ENCODE measurements around the gene DDX50. TPM values are rescaled to one million over a fixed set of nuclear protein-coding genes. Genes with fewer than 3 reads are reported as not detected.
A peak's percentile ranks its signal among the peaks of the same experiment; 100 is the strongest.
"Not testable (repeated sequence)": the region's sequence is repeated elsewhere in the genome, so short reads cannot be mapped to it uniquely, and the experiment has no call there.

The DDX50 gene
- total and polyA plus RNA-seq, 5 donors from 2014 or later, result 36.6 to 47.3 (median 39.7) TPM

DNA sequence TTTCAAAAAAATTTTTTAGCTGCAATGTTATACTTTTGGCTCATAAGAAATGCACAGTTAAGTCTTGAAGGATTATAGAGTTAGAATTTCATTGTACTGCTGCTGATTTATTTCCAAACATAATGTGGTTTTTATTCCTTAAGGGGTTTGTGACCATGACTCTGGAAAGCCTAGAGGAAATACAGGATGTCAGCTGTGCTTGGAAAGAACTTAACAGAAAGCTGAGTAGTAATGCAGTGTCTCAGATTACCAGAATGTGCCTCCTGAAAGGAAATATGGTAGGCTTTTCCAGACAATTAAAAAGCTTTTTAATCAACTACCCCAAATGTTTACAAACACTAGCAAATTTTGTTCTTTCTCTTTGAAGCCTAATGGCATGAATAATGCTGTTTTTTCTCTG lies 39.8 kb downstream of the DDX50 start:
- H3K4me1 ChIP-seq (ENCODE audit: control insufficient read depth, insufficient read depth, low read length, poor library complexity, severe bottlenecking); H3K9me3 ChIP-seq (ENCODE audit: control insufficient read depth in 2 of 2, low read length in 2 of 2); H3K4me3 ChIP-seq (ENCODE audit: low read depth, low read length); H3K27ac Mint-ChIP-seq; H3K27me3 ChIP-seq (ENCODE audit: control insufficient read depth, insufficient read depth, low read length); H3K9me3 Mint-ChIP-seq; DNase-seq; H3K27me3 Mint-ChIP-seq; ATAC-seq (ENCODE audit: low read depth in 2 of 2); H3K4me3 Mint-ChIP-seq; H3K27ac ChIP-seq (ENCODE audit: insufficient read depth, low read length, poor library complexity, severe bottlenecking); H3K4me1 Mint-ChIP-seq: not testable (repeated sequence)
- H3K36me3 Mint-ChIP-seq, result peaks cover 37% of the 10 kb centered on the region
- peaks cover 72% of the 10 kb centered on the region for H3K36me3 ChIP-seq (ENCODE audit: control insufficient read depth, insufficient read depth, low read length)

DNA sequence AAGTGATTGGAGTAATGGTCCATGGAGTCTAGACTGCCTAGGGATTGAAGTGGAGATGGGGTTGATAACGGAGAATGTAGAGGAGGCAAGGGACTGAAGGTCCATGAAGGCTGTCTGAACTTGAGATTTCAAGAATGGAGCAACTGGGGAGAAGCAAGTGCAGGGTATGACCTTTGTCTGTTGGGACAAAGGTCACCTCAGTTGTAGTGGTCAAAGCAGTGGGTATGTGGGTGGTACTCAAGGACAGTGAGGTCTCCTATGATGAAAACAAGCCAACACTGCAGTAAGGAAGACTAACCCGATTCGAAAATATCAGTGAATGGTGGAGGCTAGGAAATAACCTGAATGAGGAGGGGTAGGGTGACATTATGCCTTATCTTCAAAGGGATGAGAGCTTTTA lies 49.5 kb downstream of the DDX50 start:
- Mint-ChIP-seq H3K9me3 (no peaks in the 10 kb centered on the region), H3K4me1 (peaks cover 0 to 8% (median 3%) of the 10 kb centered on the region in 4 donors), H3K36me3 (peaks cover 15% of the 10 kb centered on the region), H3K27ac (no peak overlapping the region), H3K27me3 (no peaks in the 10 kb centered on the region), H3K4me3 (no peak overlapping the region)
- peaks cover 4% of the 10 kb centered on the region for H3K4me1 ChIP-seq (ENCODE audit: control insufficient read depth, insufficient read depth, low read length, poor library complexity, severe bottlenecking)
- H3K4me3 ChIP-seq (ENCODE audit: low read depth, low read length), result no peak overlapping the region
- peaks cover 23% of the 10 kb centered on the region for H3K36me3 ChIP-seq (ENCODE audit: control insufficient read depth, insufficient read depth, low read length)
- no peaks in the 10 kb centered on the region for H3K9me3 ChIP-seq (ENCODE audit: control insufficient read depth in 2 of 2, low read length in 2 of 2)
- DNase-seq (no peak), ATAC-seq (ENCODE audit: low read depth in 2 of 2) (no peak)
- no peak overlapping the region for H3K27ac ChIP-seq (ENCODE audit: insufficient read depth, low read length, poor library complexity, severe bottlenecking)
- no peaks in the 10 kb centered on the region for H3K27me3 ChIP-seq (ENCODE audit: control insufficient read depth, insufficient read depth, low read length)

DNA sequence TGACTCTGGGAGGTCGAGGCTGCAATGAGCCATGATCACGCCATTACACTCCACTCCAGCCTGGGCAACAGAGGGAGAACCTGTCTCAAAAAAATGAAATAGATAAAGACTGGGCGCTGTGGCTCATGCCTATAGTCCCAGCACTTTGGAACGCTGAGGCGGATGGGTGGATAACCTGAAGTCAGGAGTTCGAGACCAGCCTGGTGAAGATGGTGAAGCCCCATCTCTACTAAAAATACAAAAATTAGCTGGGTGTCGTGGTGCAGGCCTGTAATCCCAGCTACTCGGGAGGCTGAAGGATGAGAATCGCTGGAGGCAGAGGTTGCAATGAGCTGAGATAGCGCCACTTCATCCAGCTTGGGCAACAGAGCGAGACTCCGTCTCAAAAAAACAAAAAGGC lies 53.8 kb downstream of the DDX50 start:
- Mint-ChIP-seq H3K4me3 (peak overlapping the region; percentile 4 to 95 (median 41)), H3K27me3 (peaks cover 6% of the 10 kb centered on the region), H3K36me3 (peaks cover 7% of the 10 kb centered on the region), H3K27ac (peak overlapping the region in 2 of 3 donors; percentile 5 to 99), H3K4me1 (peaks cover 9 to 40% (median 27%) of the 10 kb centered on the region in 4 donors), H3K9me3 (peaks cover 0 to 1% (median 0%) of the 10 kb centered on the region in 7 donors)
- Histone ChIP-seq H3K4me3 (ENCODE audit: low read depth, low read length) (peak overlapping the region; percentile 95), H3K27ac (ENCODE audit: insufficient read depth, low read length, poor library complexity, severe bottlenecking) (peak overlapping the region; percentile 99), H3K9me3 (ENCODE audit: control insufficient read depth in 2 of 2, low read length in 2 of 2) (no peaks in the 10 kb centered on the region), H3K27me3 (ENCODE audit: control insufficient read depth, insufficient read depth, low read length) (no peaks in the 10 kb centered on the region), H3K4me1 (ENCODE audit: control insufficient read depth, insufficient read depth, low read length, poor library complexity, severe bottlenecking) (peaks cover 28% of the 10 kb centered on the region), H3K36me3 (ENCODE audit: control insufficient read depth, insufficient read depth, low read length) (peaks cover 3% of the 10 kb centered on the region)
- no peak for ATAC-seq (ENCODE audit: low read depth in 2 of 2)
- DNase-seq, result no peak

DNA sequence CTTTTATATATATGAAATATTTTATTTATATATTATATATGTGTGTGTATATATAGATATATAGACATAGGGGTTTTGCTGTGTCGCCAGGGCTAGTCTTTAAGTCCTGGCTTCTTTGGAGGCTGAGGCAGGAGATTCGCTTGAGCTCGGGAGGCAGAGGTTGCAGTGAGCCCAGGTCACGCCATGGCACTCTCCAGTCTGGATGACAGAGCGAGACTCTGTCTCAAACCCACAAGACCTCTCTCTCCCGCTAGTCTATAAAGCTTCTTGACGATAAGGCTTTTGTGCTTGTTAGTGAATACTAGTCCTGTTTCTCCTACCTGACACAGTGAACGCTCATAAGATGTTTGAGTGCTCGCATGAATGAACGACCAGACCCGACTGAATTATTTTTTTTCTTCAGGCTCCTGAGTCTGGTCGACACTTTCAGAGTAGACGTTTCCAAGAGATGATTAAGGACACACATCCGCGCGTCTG lies 54.3 kb downstream of the DDX50 start:
- Histone ChIP-seq H3K4me3 (ENCODE audit: low read depth, low read length) (peak overlapping the region; percentile 95), H3K27ac (ENCODE audit: insufficient read depth, low read length, poor library complexity, severe bottlenecking) (peak overlapping the region; percentile 99), H3K9me3 (ENCODE audit: control insufficient read depth in 2 of 2, low read length in 2 of 2) (no peaks in the 10 kb centered on the region), H3K36me3 (ENCODE audit: control insufficient read depth, insufficient read depth, low read length) (peaks cover 6% of the 10 kb centered on the region), H3K4me1 (ENCODE audit: control insufficient read depth, insufficient read depth, low read length, poor library complexity, severe bottlenecking) (peaks cover 28% of the 10 kb centered on the region), H3K27me3 (ENCODE audit: control insufficient read depth, insufficient read depth, low read length) (no peaks in the 10 kb centered on the region)
- peaks cover 0 to 1% (median 0%) of the 10 kb centered on the region in 7 donors for H3K9me3 Mint-ChIP-seq
- ATAC-seq (ENCODE audit: low read depth in 2 of 2) (peak; percentile 3 to 22), DNase-seq (no peak)
- peaks cover 6% of the 10 kb centered on the region for H3K27me3 Mint-ChIP-seq
- peak overlapping the region; percentile 95 to 100 (median 99) for H3K4me3 Mint-ChIP-seq
- peak overlapping the region; percentile 95 to 100 (median 99) for H3K27ac Mint-ChIP-seq
- peaks cover 9% of the 10 kb centered on the region for H3K36me3 Mint-ChIP-seq
- peaks cover 11 to 43% (median 30%) of the 10 kb centered on the region in 4 donors for H3K4me1 Mint-ChIP-seq

DNA sequence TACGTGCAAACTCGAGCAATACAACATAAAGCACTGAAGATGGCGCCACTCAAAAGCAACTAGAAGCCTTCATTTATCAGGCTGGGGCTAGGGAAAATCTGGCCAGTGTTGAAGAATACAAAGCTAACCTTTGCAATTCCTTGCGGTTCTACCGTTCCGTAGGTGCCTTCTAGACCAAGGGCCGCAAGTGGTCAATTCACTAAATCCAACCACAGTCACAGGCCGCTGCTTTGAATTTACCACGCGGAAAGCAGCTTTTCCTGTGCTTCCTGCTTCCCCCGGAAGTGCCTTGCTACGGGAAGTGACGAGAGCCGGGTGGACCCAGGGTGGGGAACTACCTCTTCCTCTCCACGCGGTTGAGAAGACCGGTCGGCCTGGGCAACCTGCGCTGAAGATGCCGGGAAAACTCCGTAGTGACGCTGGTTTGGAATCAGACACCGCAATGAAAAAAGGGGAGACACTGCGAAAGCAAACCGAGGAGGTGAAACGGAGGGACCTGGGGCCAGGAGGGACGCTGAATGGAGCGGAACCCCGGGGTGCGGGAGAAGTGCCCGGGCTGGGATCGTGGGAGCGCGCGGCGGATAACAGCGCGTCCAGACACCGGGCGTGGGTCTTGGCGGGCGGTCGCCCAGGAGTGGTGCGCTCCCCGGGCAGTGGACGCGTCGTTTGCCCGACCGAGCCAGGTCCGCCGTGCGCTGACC lies 54.9 kb downstream of the DDX50 start, which contains the start of gene DDX21:
TSS of gene DDX21 (plus strand) at position 339 of the 701 bp plus-strand sequence. CDS start at position 395, 56 bp downstream.
- peak within 1 kb of the TSS; percentile 99 for H3K27ac ChIP-seq (ENCODE audit: insufficient read depth, low read length, poor library complexity, severe bottlenecking)
- DNase-seq (peak; percentile 86 to 95 (median 91)), ATAC-seq (ENCODE audit: low read depth in 2 of 2) (peak; percentile 89 to 90)
- H3K4me3 Mint-ChIP-seq, result peak within 1 kb of the TSS; percentile 95 to 100 (median 99)
- H3K27me3 Mint-ChIP-seq, result peaks cover 6% of the 10 kb centered on the region
- H3K27me3 ChIP-seq (ENCODE audit: control insufficient read depth, insufficient read depth, low read length), result no peaks in the 10 kb centered on the region
- H3K4me1 Mint-ChIP-seq, result peaks cover 11 to 44% (median 31%) of the 10 kb centered on the region in 4 donors
- peaks cover 9% of the 10 kb centered on the region for H3K36me3 Mint-ChIP-seq
- peak within 1 kb of the TSS; percentile 95 to 100 (median 99) for H3K27ac Mint-ChIP-seq
- H3K9me3 ChIP-seq (ENCODE audit: control insufficient read depth in 2 of 2, low read length in 2 of 2), result no peaks in the 10 kb centered on the region
- peaks cover 12% of the 10 kb centered on the region for H3K36me3 ChIP-seq (ENCODE audit: control insufficient read depth, insufficient read depth, low read length)
- peaks cover 28% of the 10 kb centered on the region for H3K4me1 ChIP-seq (ENCODE audit: control insufficient read depth, insufficient read depth, low read length, poor library complexity, severe bottlenecking)
- H3K4me3 ChIP-seq (ENCODE audit: low read depth, low read length), result peak within 1 kb of the TSS; percentile 99
- peaks cover 0 to 1% (median 0%) of the 10 kb centered on the region in 7 donors for H3K9me3 Mint-ChIP-seq

DNA sequence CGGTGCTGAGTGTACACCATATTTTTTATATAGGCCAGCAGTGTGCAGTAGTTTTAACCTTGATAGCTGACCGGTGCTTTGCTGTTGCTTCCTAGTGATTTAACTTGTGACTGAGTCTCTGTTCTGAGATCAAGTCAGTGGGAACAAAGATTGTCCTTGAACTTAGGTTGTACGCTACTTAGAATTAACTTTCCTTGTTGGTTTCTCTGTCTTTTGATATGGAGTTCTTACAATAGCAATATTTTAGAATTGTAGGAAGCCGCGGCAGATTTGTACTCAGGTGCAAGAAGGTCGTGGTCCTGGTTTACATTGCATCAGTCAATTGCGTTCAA lies 56.1 kb downstream of the DDX50 start:
- H3K9me3 ChIP-seq (ENCODE audit: control insufficient read depth in 2 of 2, low read length in 2 of 2), result no peaks in the 10 kb centered on the region
- peaks cover 28% of the 10 kb centered on the region for H3K4me1 ChIP-seq (ENCODE audit: control insufficient read depth, insufficient read depth, low read length, poor library complexity, severe bottlenecking)
- H3K4me3 ChIP-seq (ENCODE audit: low read depth, low read length), result peak overlapping the region; percentile 99
- peaks cover 19% of the 10 kb centered on the region for H3K36me3 Mint-ChIP-seq
- peaks cover 0 to 1% (median 0%) of the 10 kb centered on the region in 7 donors for H3K9me3 Mint-ChIP-seq
- peak overlapping the region; percentile 95 to 100 (median 99) for H3K4me3 Mint-ChIP-seq
- peaks cover 24% of the 10 kb centered on the region for H3K36me3 ChIP-seq (ENCODE audit: control insufficient read depth, insufficient read depth, low read length)
- H3K4me1 Mint-ChIP-seq, result peaks cover 18 to 54% (median 40%) of the 10 kb centered on the region in 4 donors
- H3K27me3 Mint-ChIP-seq, result peaks cover 6% of the 10 kb centered on the region
- H3K27ac Mint-ChIP-seq, result peak overlapping the region; percentile 95 to 100 (median 99)
- DNase-seq, result no peak
- no peaks in the 10 kb centered on the region for H3K27me3 ChIP-seq (ENCODE audit: control insufficient read depth, insufficient read depth, low read length)
- ATAC-seq (ENCODE audit: low read depth in 2 of 2), result no peak
- H3K27ac ChIP-seq (ENCODE audit: insufficient read depth, low read length, poor library complexity, severe bottlenecking), result peak overlapping the region; percentile 99

DNA sequence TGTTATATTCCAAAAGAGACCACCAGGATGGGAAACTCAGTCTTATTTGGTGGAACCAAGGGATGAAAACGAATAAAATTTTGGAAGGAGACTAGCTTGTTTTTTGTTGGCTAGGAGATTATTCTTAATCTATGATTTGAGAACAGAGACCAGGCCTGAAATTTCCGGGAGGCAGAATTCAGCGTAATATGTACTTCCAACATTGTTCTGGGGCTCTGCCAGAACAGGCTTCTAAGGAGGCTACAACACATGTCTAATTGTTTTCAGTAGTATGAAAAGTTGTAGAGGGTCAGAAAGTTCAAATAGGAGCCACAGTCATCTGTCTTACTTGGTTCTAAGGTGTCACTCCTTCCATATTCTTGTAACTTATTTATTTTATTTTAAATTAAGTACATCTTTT lies 56.5 kb downstream of the DDX50 start:
- no peak for DNase-seq
- peak overlapping the region; percentile 99 for H3K27ac ChIP-seq (ENCODE audit: insufficient read depth, low read length, poor library complexity, severe bottlenecking)
- ATAC-seq (ENCODE audit: low read depth in 2 of 2), result no peak
- Mint-ChIP-seq H3K4me1 (peaks cover 18 to 58% (median 41%) of the 10 kb centered on the region in 4 donors), H3K27me3 (peaks cover 6% of the 10 kb centered on the region), H3K9me3 (peaks cover 0 to 1% (median 0%) of the 10 kb centered on the region in 7 donors), H3K36me3 (peaks cover 21% of the 10 kb centered on the region), H3K4me3 (peak overlapping the region; percentile 95 to 100 (median 99)), H3K27ac (peak overlapping the region in 2 of 3 donors; percentile 99 to 100)
- H3K27me3 ChIP-seq (ENCODE audit: control insufficient read depth, insufficient read depth, low read length), result no peaks in the 10 kb centered on the region
- no peaks in the 10 kb centered on the region for H3K9me3 ChIP-seq (ENCODE audit: control insufficient read depth in 2 of 2, low read length in 2 of 2)
- peaks cover 28% of the 10 kb centered on the region for H3K36me3 ChIP-seq (ENCODE audit: control insufficient read depth, insufficient read depth, low read length)
- peaks cover 28% of the 10 kb centered on the region for H3K4me1 ChIP-seq (ENCODE audit: control insufficient read depth, insufficient read depth, low read length, poor library complexity, severe bottlenecking)
- H3K4me3 ChIP-seq (ENCODE audit: low read depth, low read length), result peak overlapping the region; percentile 99

All from CD4-positive, CD25-positive, alpha-beta regulatory T cell (primary cell).